ENCODE measurements around the gene SLC25A38.
"Not testable (repeated sequence)": the region's sequence is repeated elsewhere in the genome, so short reads cannot be mapped to it uniquely, and the experiment has no call there.

SLC25A38 gene

GRCh38 chr3:39414421-39414907 is 31.3 kb downstream of the SLC25A38 start:
- TF ChIP-seq CTCF (IDR thresholded peaks at IDR 0.05): no peak
- no peak overlapping the region for H3K27ac ChIP-seq
- no peak overlapping the region for H3K4me3 ChIP-seq (ENCODE audit: low read depth in 1 of 2, low read length in 1 of 2)
- peaks cover 52% of the 10 kb centered on the region for H3K36me3 ChIP-seq
- H3K9me3 ChIP-seq: no peaks in the 10 kb centered on the region
- no peaks in the 10 kb centered on the region for H3K4me1 ChIP-seq (ENCODE audit: control insufficient read depth in 1 of 2, insufficient read depth in 1 of 2, low read depth in 1 of 2, low read length in 1 of 2)
- H3K27me3 ChIP-seq: no peaks in the 10 kb centered on the region

GRCh38 chr3:39415302-39415701 is 32.1 kb downstream of the SLC25A38 start:
- not testable (repeated sequence) for H3K9me3 ChIP-seq; H3K27ac ChIP-seq; H3K4me1 ChIP-seq (ENCODE audit: control insufficient read depth in 1 of 2, insufficient read depth in 1 of 2, low read depth in 1 of 2, low read length in 1 of 2); H3K4me3 ChIP-seq (ENCODE audit: low read depth in 1 of 2, low read length in 1 of 2); H3K27me3 ChIP-seq
- peaks cover 44% of the 10 kb centered on the region for H3K36me3 ChIP-seq

GRCh38 chr3:39415983-39416382 is 32.8 kb downstream of the SLC25A38 start:
- Histone ChIP-seq H3K27ac (no peak overlapping the region), H3K4me1 (ENCODE audit: control insufficient read depth in 1 of 2, insufficient read depth in 1 of 2, low read depth in 1 of 2, low read length in 1 of 2) (no peaks in the 10 kb centered on the region), H3K27me3 (no peaks in the 10 kb centered on the region), H3K9me3 (no peaks in the 10 kb centered on the region), H3K36me3 (peaks cover 37% of the 10 kb centered on the region), H3K4me3 (ENCODE audit: low read depth in 1 of 2, low read length in 1 of 2) (no peak overlapping the region)
- TF ChIP-seq CTCF (IDR thresholded peaks at IDR 0.05): no peak

- not testable (repeated sequence) for H3K9me3 ChIP-seq; H3K4me1 ChIP-seq (ENCODE audit: control insufficient read depth in 1 of 2, insufficient read depth in 1 of 2, low read depth in 1 of 2, low read length in 1 of 2); H3K4me3 ChIP-seq (ENCODE audit: low read depth in 1 of 2, low read length in 1 of 2); H3K27me3 ChIP-seq; H3K27ac ChIP-seq
- peaks cover 27% of the 10 kb centered on the region for H3K36me3 ChIP-seq
These were observed 33.8 kb downstream of the SLC25A38 start for GRCh38 chr3:39416998-39417397.

GRCh38 chr3:39418556-39419225 is 35.5 kb downstream of the SLC25A38 start:
- not testable (repeated sequence) for H3K4me3 ChIP-seq (ENCODE audit: low read depth in 1 of 2, low read length in 1 of 2); H3K27me3 ChIP-seq; H3K36me3 ChIP-seq; H3K27ac ChIP-seq; H3K4me1 ChIP-seq (ENCODE audit: control insufficient read depth in 1 of 2, insufficient read depth in 1 of 2, low read depth in 1 of 2, low read length in 1 of 2); H3K9me3 ChIP-seq

GRCh38 chr3:39419742-39420315 is 36.7 kb downstream of the SLC25A38 start:
- H3K27ac ChIP-seq: no peak overlapping the region
- H3K4me3 ChIP-seq (ENCODE audit: low read depth in 1 of 2, low read length in 1 of 2): no peak overlapping the region
- no peaks in the 10 kb centered on the region for H3K4me1 ChIP-seq (ENCODE audit: control insufficient read depth in 1 of 2, insufficient read depth in 1 of 2, low read depth in 1 of 2, low read length in 1 of 2)
- H3K9me3 ChIP-seq: no peaks in the 10 kb centered on the region
- H3K36me3 ChIP-seq: no peaks in the 10 kb centered on the region
- no peaks in the 10 kb centered on the region for H3K27me3 ChIP-seq
- TF ChIP-seq CTCF (IDR thresholded peaks at IDR 0.05): no peak

GRCh38 chr3:39420543-39420942 is 37.4 kb downstream of the SLC25A38 start:
- Histone ChIP-seq H3K27me3 (no peaks in the 10 kb centered on the region), H3K4me3 (ENCODE audit: low read depth in 1 of 2, low read length in 1 of 2) (no peak overlapping the region), H3K4me1 (ENCODE audit: control insufficient read depth in 1 of 2, insufficient read depth in 1 of 2, low read depth in 1 of 2, low read length in 1 of 2) (no peaks in the 10 kb centered on the region), H3K9me3 (no peaks in the 10 kb centered on the region), H3K27ac (no peak overlapping the region), H3K36me3 (no peaks in the 10 kb centered on the region)
- no peak for TF ChIP-seq CTCF (IDR thresholded peaks at IDR 0.05)
